ENCODE results near the gene MLANA. TPM values are rescaled to one million over a fixed set of nuclear protein-coding genes. Genes with fewer than 3 reads are reported as not detected.

MLANA gene
- total RNA-seq, 4 donors from 2014 or later, result not detected

DNA sequence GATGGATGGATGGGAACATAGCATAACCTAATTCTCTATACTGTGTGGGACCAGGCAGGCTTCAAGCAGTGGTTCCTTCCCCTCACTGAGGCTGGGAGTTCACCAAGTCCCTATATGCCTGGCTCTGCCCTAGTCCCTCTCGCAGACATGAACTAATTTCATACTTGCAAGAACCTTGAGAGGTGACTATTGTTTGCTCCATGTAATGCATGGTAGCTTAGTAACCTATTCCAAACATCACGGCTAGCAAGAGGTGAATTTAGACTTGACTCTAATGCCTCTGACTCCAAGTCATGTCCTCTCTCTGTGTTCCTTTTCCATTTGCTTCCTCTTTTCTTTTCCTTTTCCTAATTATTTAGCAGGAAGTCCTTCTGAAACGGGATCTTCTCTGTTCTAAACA lies 31.9 kb upstream of the MLANA start:
- Histone ChIP-seq H3K9me3 (no peaks in the 10 kb centered on the region), H3K27me3 (no peaks in the 10 kb centered on the region), H3K4me3 (no peak overlapping the region), H3K4me1 (no peaks in the 10 kb centered on the region), H3K36me3 (peaks cover 0 to 44% of the 10 kb centered on the region in 2 donors), H3K27ac (no peak overlapping the region)
- TF ChIP-seq POLR2AphosphoS5 (IDR thresholded peaks at IDR 0.05), result no peak
- TF ChIP-seq EP300 (IDR thresholded peaks at IDR 0.05), result no peak
- TF ChIP-seq, protein P1, sequence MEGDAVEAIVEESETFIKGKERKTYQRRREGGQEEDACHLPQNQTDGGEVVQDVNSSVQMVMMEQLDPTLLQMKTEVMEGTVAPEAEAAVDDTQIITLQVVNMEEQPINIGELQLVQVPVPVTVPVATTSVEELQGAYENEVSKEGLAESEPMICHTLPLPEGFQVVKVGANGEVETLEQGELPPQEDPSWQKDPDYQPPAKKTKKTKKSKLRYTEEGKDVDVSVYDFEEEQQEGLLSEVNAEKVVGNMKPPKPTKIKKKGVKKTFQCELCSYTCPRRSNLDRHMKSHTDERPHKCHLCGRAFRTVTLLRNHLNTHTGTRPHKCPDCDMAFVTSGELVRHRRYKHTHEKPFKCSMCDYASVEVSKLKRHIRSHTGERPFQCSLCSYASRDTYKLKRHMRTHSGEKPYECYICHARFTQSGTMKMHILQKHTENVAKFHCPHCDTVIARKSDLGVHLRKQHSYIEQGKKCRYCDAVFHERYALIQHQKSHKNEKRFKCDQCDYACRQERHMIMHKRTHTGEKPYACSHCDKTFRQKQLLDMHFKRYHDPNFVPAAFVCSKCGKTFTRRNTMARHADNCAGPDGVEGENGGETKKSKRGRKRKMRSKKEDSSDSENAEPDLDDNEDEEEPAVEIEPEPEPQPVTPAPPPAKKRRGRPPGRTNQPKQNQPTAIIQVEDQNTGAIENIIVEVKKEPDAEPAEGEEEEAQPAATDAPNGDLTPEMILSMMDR (IDR thresholded peaks at IDR 0.05), result no peak
- no peak for TF ChIP-seq POLR2A (IDR thresholded peaks at IDR 0.05)
- 38 to 59% methylated on average over 3 of the region's 3 CpGs for WGBS, 2 donors (ENCODE audit: low coverage in 1 of 2)
- no peak for ATAC-seq

DNA sequence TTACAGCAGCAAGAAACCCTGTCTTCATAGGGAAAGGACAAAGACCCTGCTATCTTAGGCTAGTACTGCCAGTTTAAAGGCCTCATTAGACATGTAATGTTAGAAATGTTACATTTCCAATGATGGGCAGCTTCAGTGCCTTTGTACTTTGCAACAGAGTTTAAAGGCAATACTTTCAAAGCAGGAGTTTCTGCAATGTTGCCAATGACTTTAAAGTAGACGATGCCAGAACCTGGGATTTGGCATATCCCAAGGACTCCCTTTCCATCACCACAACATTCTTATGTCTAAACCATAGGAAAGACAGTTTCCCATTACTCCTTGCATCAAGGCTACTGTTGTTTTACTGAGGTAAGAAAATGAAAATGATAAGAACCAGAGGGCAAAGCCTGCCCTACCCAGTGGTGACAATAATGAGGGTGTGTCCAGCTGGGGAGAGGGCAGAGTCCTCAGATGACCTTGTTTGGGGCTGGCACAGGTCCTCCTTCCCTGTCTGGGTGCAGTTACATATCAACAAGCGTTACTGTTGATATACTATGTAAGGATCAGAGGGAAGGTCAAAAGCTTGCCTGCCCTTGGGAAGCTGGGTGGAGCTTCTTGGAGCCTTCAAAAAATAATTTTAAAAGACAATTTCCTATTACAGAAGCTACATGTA lies 27.5 kb upstream of the MLANA start:
- peaks cover 0 to 27% of the 10 kb centered on the region in 2 donors for H3K36me3 ChIP-seq
- H3K4me1 ChIP-seq, result no peaks in the 10 kb centered on the region
- 80 to 81% methylated on average over 1 to 2 of the region's 2 CpGs for WGBS, 2 donors (ENCODE audit: low coverage in 1 of 2)
- H3K9me3 ChIP-seq, result no peaks in the 10 kb centered on the region
- TF ChIP-seq POLR2A (IDR thresholded peaks at IDR 0.05) (no peak), EP300 (IDR thresholded peaks at IDR 0.05) (no peak), POLR2AphosphoS5 (IDR thresholded peaks at IDR 0.05) (no peak)
- H3K4me3 ChIP-seq, result no peak overlapping the region
- ATAC-seq, result no peak
- no peaks in the 10 kb centered on the region for H3K27me3 ChIP-seq
- H3K27ac ChIP-seq, result no peak overlapping the region

DNA sequence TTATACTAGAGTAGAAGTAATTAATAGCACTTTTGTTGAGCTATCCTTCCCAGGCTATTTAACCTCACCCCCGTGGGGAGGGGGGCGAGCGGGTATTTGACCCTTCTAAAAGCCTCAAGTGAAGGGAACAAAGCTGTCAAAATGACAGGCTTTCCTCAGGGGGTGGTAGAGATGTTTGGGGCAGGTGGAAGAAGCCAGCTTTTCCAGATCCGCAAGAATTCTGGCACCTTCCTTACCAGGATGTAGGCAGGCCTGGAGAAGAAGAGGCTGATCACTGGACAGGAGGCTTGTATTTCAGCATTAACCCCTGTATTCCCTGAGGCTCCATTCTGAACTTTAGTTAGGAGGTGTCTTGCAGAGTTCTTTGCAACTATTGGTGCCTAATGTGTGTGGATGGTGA lies 26.2 kb upstream of the MLANA start:
- H3K36me3 ChIP-seq, result peaks cover 0 to 19% of the 10 kb centered on the region in 2 donors
- no peaks in the 10 kb centered on the region for H3K4me1 ChIP-seq
- ATAC-seq, result no peak
- H3K4me3 ChIP-seq, result no peak overlapping the region
- 60 to 77% methylated on average over 1 to 4 of the region's 4 CpGs for WGBS, 2 donors (ENCODE audit: low coverage in 1 of 2)
- no peaks in the 10 kb centered on the region for H3K27me3 ChIP-seq
- H3K27ac ChIP-seq, result no peak overlapping the region
- no peak for TF ChIP-seq POLR2AphosphoS5 (IDR thresholded peaks at IDR 0.05)
- TF ChIP-seq POLR2A (IDR thresholded peaks at IDR 0.05), result no peak
- no peak for TF ChIP-seq EP300 (IDR thresholded peaks at IDR 0.05)
- TF ChIP-seq, protein P1 (IDR thresholded peaks at IDR 0.05), result no peak
- no peaks in the 10 kb centered on the region for H3K9me3 ChIP-seq

GRCh38 chr9:5866272-5866671 lies 24.4 kb upstream of the MLANA start:
- no peak for ATAC-seq
- Histone ChIP-seq H3K27me3 (no peaks in the 10 kb centered on the region), H3K4me1 (no peaks in the 10 kb centered on the region), H3K36me3 (peaks cover 0 to 36% of the 10 kb centered on the region in 2 donors), H3K9me3 (no peaks in the 10 kb centered on the region), H3K4me3 (no peak overlapping the region), H3K27ac (no peak overlapping the region)
- WGBS, 2 donors (ENCODE audit: low coverage in 1 of 2), result 80 to 91% methylated on average over 2 of the region's 2 CpGs
- TF ChIP-seq POLR2A (IDR thresholded peaks at IDR 0.05), result no peak
- TF ChIP-seq EP300 (IDR thresholded peaks at IDR 0.05), result no peak
- TF ChIP-seq POLR2AphosphoS5 (IDR thresholded peaks at IDR 0.05), result no peak
- TF ChIP-seq, protein P1 (IDR thresholded peaks at IDR 0.05), result no peak

- WGBS, 2 donors (ENCODE audit: low coverage in 1 of 2), result 43 to 87% methylated on average over 1 to 3 of the region's 3 CpGs
Measured at GRCh38 chr9:5866685-5867084, 24.0 kb upstream of the MLANA start.

More at GRCh38 chr9:5866685-5867084, 24.0 kb upstream of the MLANA start:
- Histone ChIP-seq H3K4me3 (no peak overlapping the region), H3K27me3 (no peaks in the 10 kb centered on the region), H3K9me3 (no peaks in the 10 kb centered on the region), H3K27ac (no peak overlapping the region), H3K4me1 (no peaks in the 10 kb centered on the region), H3K36me3 (peaks cover 0 to 40% of the 10 kb centered on the region in 2 donors)
- no peak for TF ChIP-seq POLR2AphosphoS5 (IDR thresholded peaks at IDR 0.05)
- TF ChIP-seq EP300 (IDR thresholded peaks at IDR 0.05), result no peak
- TF ChIP-seq, protein P1 (IDR thresholded peaks at IDR 0.05), result no peak
- no peak for TF ChIP-seq POLR2A (IDR thresholded peaks at IDR 0.05)
- ATAC-seq, result no peak

Measured in gastroesophageal sphincter (tissue), 4 donors.